ENCODE measurements around the gene POC1B. TPM values are rescaled to one million over a fixed set of nuclear protein-coding genes. Genes with fewer than 3 reads are reported as not detected.
A peak's percentile ranks its signal among the peaks of the same experiment; 100 is the strongest.

POC1B gene
- total and polyA plus RNA-seq, 4 donors = 5.0 to 28.2 (median 7.6) TPM

DNA sequence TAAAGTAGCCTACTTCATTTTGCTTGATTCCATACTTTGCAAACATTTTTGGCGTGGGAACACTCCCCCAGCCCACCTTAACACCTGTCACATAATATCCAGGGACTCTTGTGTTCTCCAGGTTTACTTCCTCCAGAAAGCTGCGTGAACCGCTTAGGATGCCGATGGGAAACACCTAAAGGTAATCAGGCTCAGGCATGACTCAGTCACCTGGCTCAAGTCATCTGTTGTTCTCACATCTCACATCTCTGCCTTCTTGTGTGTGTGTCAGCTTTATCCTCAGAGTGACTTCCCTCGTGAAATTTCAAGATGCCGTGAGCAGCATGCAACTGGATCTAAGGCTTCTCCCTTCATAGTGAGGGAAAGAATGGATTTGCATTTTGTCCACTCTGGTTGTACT lies 125.4 kb downstream of the POC1B start:
- Histone ChIP-seq H3K9ac (ENCODE audit: low read depth in 1 of 2, low read length in 2 of 2) (no peak overlapping the region), H3K27ac (ENCODE audit: low read depth in 1 of 2, low read length in 2 of 2) (peak overlapping the region in 1 of 2 donors; percentile 79), H3K4me3 (ENCODE audit: low read depth in 1 of 3, low read length in 3 of 3) (no peak overlapping the region), H3K9me3 (ENCODE audit: control insufficient read depth in 4 of 4, low read length in 3 of 4) (no peaks in the 10 kb centered on the region), H3K36me3 (ENCODE audit: control insufficient read depth in 4 of 4, insufficient read depth in 3 of 4, low read depth in 1 of 4, low read length in 3 of 4) (no peaks in the 10 kb centered on the region), H3K27me3 (ENCODE audit: control insufficient read depth in 4 of 4, insufficient read depth in 4 of 4, low read length in 3 of 4) (no peaks in the 10 kb centered on the region), H3K4me1 (ENCODE audit: control insufficient read depth in 4 of 4, insufficient read depth in 4 of 4, low read length in 3 of 4) (peaks cover 0 to 21% (median 10%) of the 10 kb centered on the region in 4 donors)
- TF ChIP-seq NR2F2 (IDR thresholded peaks at IDR 0.05) = no peak
- TF ChIP-seq, protein P1, sequence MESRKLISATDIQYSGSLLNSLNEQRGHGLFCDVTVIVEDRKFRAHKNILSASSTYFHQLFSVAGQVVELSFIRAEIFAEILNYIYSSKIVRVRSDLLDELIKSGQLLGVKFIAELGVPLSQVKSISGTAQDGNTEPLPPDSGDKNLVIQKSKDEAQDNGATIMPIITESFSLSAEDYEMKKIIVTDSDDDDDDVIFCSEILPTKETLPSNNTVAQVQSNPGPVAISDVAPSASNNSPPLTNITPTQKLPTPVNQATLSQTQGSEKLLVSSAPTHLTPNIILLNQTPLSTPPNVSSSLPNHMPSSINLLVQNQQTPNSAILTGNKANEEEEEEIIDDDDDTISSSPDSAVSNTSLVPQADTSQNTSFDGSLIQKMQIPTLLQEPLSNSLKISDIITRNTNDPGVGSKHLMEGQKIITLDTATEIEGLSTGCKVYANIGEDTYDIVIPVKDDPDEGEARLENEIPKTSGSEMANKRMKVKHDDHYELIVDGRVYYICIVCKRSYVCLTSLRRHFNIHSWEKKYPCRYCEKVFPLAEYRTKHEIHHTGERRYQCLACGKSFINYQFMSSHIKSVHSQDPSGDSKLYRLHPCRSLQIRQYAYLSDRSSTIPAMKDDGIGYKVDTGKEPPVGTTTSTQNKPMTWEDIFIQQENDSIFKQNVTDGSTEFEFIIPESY (IDR thresholded peaks at IDR 0.05) = no peak
- TF ChIP-seq YY1 (IDR thresholded peaks at IDR 0.05) = no peak
- no peak for TF ChIP-seq JUND (IDR thresholded peaks at IDR 0.05)
- DNase-seq (ENCODE audit: low spot score) = no peak
- WGBS = 98% methylated on average over 6 of the region's 6 CpGs

DNA sequence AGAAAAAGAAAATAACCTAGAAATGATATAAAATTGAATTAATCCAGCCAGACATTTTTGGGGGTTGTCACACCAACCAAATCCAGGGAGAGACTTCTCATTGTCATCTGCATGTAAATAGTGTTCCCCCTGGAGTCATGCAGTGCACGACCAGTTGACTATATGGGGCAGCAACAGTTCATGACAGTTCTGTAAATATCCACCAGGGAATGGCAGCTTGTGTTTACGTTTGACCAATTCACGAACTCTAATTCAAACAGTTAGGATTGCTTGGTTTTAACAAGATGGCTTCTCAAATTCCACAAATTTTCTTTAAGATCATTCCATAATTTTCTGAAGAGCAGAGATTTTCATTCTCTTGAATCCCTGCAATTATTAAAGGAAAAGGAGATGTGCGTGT lies 130.1 kb downstream of the POC1B start:
- peaks cover 0 to 2% (median 0%) of the 10 kb centered on the region in 4 donors for H3K36me3 ChIP-seq (ENCODE audit: control insufficient read depth in 4 of 4, insufficient read depth in 3 of 4, low read depth in 1 of 4, low read length in 3 of 4)
- no peaks in the 10 kb centered on the region for H3K27me3 ChIP-seq (ENCODE audit: control insufficient read depth in 4 of 4, insufficient read depth in 4 of 4, low read length in 3 of 4)
- no peak overlapping the region for H3K27ac ChIP-seq (ENCODE audit: low read depth in 1 of 2, low read length in 2 of 2)
- H3K9me3 ChIP-seq (ENCODE audit: control insufficient read depth in 4 of 4, low read length in 3 of 4) = no peaks in the 10 kb centered on the region
- WGBS = 90% methylated on average over 4 of the region's 4 CpGs
- H3K4me1 ChIP-seq (ENCODE audit: control insufficient read depth in 4 of 4, insufficient read depth in 4 of 4, low read length in 3 of 4) = peaks cover 4 to 24% (median 12%) of the 10 kb centered on the region in 4 donors
- DNase-seq (ENCODE audit: low spot score) = no peak
- no peak overlapping the region for H3K4me3 ChIP-seq (ENCODE audit: low read depth in 1 of 3, low read length in 3 of 3)
- TF ChIP-seq, protein P2, sequence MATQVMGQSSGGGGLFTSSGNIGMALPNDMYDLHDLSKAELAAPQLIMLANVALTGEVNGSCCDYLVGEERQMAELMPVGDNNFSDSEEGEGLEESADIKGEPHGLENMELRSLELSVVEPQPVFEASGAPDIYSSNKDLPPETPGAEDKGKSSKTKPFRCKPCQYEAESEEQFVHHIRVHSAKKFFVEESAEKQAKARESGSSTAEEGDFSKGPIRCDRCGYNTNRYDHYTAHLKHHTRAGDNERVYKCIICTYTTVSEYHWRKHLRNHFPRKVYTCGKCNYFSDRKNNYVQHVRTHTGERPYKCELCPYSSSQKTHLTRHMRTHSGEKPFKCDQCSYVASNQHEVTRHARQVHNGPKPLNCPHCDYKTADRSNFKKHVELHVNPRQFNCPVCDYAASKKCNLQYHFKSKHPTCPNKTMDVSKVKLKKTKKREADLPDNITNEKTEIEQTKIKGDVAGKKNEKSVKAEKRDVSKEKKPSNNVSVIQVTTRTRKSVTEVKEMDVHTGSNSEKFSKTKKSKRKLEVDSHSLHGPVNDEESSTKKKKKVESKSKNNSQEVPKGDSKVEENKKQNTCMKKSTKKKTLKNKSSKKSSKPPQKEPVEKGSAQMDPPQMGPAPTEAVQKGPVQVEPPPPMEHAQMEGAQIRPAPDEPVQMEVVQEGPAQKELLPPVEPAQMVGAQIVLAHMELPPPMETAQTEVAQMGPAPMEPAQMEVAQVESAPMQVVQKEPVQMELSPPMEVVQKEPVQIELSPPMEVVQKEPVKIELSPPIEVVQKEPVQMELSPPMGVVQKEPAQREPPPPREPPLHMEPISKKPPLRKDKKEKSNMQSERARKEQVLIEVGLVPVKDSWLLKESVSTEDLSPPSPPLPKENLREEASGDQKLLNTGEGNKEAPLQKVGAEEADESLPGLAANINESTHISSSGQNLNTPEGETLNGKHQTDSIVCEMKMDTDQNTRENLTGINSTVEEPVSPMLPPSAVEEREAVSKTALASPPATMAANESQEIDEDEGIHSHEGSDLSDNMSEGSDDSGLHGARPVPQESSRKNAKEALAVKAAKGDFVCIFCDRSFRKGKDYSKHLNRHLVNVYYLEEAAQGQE (IDR thresholded peaks at IDR 0.05) = no peak
- no peak for TF ChIP-seq FOXA2 (IDR thresholded peaks at IDR 0.05)
- no peak overlapping the region for H3K9ac ChIP-seq (ENCODE audit: low read depth in 1 of 2, low read length in 2 of 2)

DNA sequence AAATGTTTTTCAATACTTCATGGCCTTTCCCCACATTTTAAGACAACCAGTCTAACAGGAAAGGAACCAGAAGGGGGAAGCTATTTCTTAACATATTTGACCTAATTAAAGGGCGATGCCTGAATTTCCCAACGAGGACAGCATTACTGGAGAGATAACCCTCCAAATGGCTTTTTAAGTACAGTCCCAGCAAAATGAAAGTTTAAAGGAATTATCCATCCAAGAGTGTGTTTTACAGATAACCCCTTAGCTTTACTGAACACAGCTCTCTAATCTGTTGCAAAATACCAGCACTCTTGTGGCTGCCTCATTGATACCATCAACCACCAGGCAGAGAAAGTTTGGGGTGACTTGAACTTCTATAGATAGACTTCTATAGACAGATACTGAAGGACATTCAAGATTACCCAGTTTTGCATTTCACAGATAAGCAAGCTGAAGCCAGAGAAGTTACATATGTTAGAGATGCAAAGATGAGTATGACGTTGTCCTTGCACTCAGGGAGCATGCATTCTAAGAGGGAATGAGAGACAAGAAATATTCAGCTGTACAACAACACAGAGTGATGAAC lies 132.2 kb downstream of the POC1B start:
- DNase-seq (ENCODE audit: low spot score) = no peak
- TF ChIP-seq, protein P3, sequence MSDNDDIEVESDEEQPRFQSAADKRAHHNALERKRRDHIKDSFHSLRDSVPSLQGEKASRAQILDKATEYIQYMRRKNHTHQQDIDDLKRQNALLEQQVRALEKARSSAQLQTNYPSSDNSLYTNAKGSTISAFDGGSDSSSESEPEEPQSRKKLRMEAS (IDR thresholded peaks at IDR 0.05) = peak; percentile 35
- TF ChIP-seq RXRA (IDR thresholded peaks at IDR 0.05) (peak; percentile 24 to 37), RAD21 (IDR thresholded peaks at IDR 0.05) (peak in 1 of 2 donors; percentile 47), NR2F2 (IDR thresholded peaks at IDR 0.05) (peak; percentile 71), SP1 (IDR thresholded peaks at IDR 0.05) (peak; percentile 23), HNF4G (IDR thresholded peaks at IDR 0.05) (no peak), GABPA (IDR thresholded peaks at IDR 0.05 in 1 of 2, conservative IDR thresholded peaks at IDR 0.05 in 1 of 2) (no peak)
- TF ChIP-seq, protein P1 (IDR thresholded peaks at IDR 0.05) = no peak
- Histone ChIP-seq H3K4me3 (ENCODE audit: low read depth in 1 of 3, low read length in 3 of 3) (no peak overlapping the region), H3K36me3 (ENCODE audit: control insufficient read depth in 4 of 4, insufficient read depth in 3 of 4, low read depth in 1 of 4, low read length in 3 of 4) (peaks cover 0 to 2% (median 0%) of the 10 kb centered on the region in 4 donors), H3K27ac (ENCODE audit: low read depth in 1 of 2, low read length in 2 of 2) (peak overlapping the region; percentile 26 to 41), H3K27me3 (ENCODE audit: control insufficient read depth in 4 of 4, insufficient read depth in 4 of 4, low read length in 3 of 4) (no peaks in the 10 kb centered on the region), H3K4me1 (ENCODE audit: control insufficient read depth in 4 of 4, insufficient read depth in 4 of 4, low read length in 3 of 4) (peaks cover 10 to 39% (median 21%) of the 10 kb centered on the region in 4 donors), H3K9ac (ENCODE audit: low read depth in 1 of 2, low read length in 2 of 2) (no peak overlapping the region), H3K9me3 (ENCODE audit: control insufficient read depth in 4 of 4, low read length in 3 of 4) (no peaks in the 10 kb centered on the region)
- WGBS = 39% methylated on average over 3 of the region's 3 CpGs
